GM19463 (cell line): ENCODE data around the gene SFXN2.

Experiments
- ATAC-seq: cut with Tn5 transposase; IDR thresholded peaks from one replicate; pipeline ENCODE4 v1.9.1; 2021; ENCODE audit warnings: mild to moderate bottlenecking, moderate library complexity; ENCODE audit not compliant: unreplicated experiment

SFXN2 gene

GRCh38 chr10:102773986-102774385, 59.5 kb downstream of the SFXN2 start:
- ATAC-seq, result no peak

- ATAC-seq, result no peak
Observed at GRCh38 chr10:102775201-102775934, 60.9 kb downstream of the SFXN2 start.

- ATAC-seq, result no peak
Observed at GRCh38 chr10:102775935-102776669, 61.7 kb downstream of the SFXN2 start.

GRCh38 chr10:102776779-102777456, 62.5 kb downstream of the SFXN2 start:
- peak; percentile 64 for ATAC-seq

GRCh38 chr10:102777711-102778453, 63.4 kb downstream of the SFXN2 start:
- no peak for ATAC-seq

- no peak for ATAC-seq
Observed at GRCh38 chr10:102778781-102779180, 64.3 kb downstream of the SFXN2 start.

GRCh38 chr10:102779680-102780526, 65.5 kb downstream of the SFXN2 start:
- ATAC-seq, result no peak

GRCh38 chr10:102780527-102780808, 66.0 kb downstream of the SFXN2 start:
- ATAC-seq, result no peak

- no peak for ATAC-seq
Observed at GRCh38 chr10:102781090-102781920, 66.9 kb downstream of the SFXN2 start.

GRCh38 chr10:102781921-102782557, 67.6 kb downstream of the SFXN2 start:
- ATAC-seq, result no peak

GRCh38 chr10:102782673-102783551, 68.5 kb downstream of the SFXN2 start:
- no peak for ATAC-seq

GRCh38 chr10:102783568-102783967, 69.1 kb downstream of the SFXN2 start:
- no peak for ATAC-seq

GRCh38 chr10:102785818-102786217, 71.4 kb downstream of the SFXN2 start:
- ATAC-seq, result no peak

- no peak for ATAC-seq
Observed at GRCh38 chr10:102791754-102792395, 77.4 kb downstream of the SFXN2 start.
